Upper lobe of left lung (tissue), 6 donors: ENCODE measurements around the gene RBP2. TPM values are rescaled to one million over a fixed set of nuclear protein-coding genes. Genes with fewer than 3 reads are reported as not detected.

ENCODE experiments used
- ATAC-seq, 2 donors: fragments of 200-7000 bp; cut with Tn5 transposase; one replicate each; pipeline ENCODE4 v1.9.1; 2022; ENCODE audit warnings: mild to moderate bottlenecking in 2 of 2, moderate library complexity in 2 of 2; ENCODE audit not compliant: low FRiP score in 2 of 2
- DNase-seq, 2 donors: peaks; one replicate each; pipeline ENCODE4 v3.0.0-alpha.2; 2019 to 2020
- H3K27ac ChIP-seq, 4 donors: fragments of 200-600 bp; sonication (generic); one replicate each; pipeline ENCODE4 v1.5.1; 2016 to 2019
- H3K27me3 ChIP-seq, 4 donors: fragments of 200-600 bp; sonication (generic); one replicate each; pipeline ENCODE4 v1.5.1; 2017 to 2019
- H3K36me3 ChIP-seq, 4 donors: fragments of 200-600 bp; sonication (generic); one replicate each; pipeline ENCODE4 v1.5.1; 2016 to 2019
- H3K4me1 ChIP-seq, 4 donors: fragments of 200-600 bp; sonication (generic); one replicate each; pipeline ENCODE4 v1.5.1; 2018 to 2019
- H3K4me3 ChIP-seq, 4 donors: fragments of 200-600 bp; sonication (generic); one replicate each; pipeline ENCODE4 v1.5.1; 2017 to 2019; ENCODE audit warnings: mild to moderate bottlenecking in 2 of 4, moderate library complexity in 1 of 4
- H3K9me3 ChIP-seq, 4 donors: fragments of 200-600 bp; sonication (generic); one replicate each; pipeline ENCODE4 v1.5.1; 2018 to 2019
- CTCF ChIP-seq, 6 experiments: fragments of 450-650 bp in 4 of 6; fragments of 200-600 bp in 2 of 6; sonication (generic) in 2 of 6; IDR thresholded peaks; one replicate each; pipeline ENCODE4 v1.5.1; 2016 to 2019; ENCODE audit warnings: antibody characterized with exemption in 6 of 6
- EP300 ChIP-seq, 4 donors: sonication (generic); formaldehyde crosslinking; IDR thresholded peaks; one replicate each; pipeline ENCODE4 v1.5.1; 2017; ENCODE audit warnings: antibody characterized with exemption in 4 of 4, control low read depth in 2 of 4
- POLR2A ChIP-seq, 4 donors: fragments of 450-650 bp; IDR thresholded peaks; one replicate each; pipeline ENCODE4 v1.5.1; 2016 to 2017; ENCODE audit warnings: antibody characterized with exemption in 4 of 4, mild to moderate bottlenecking in 2 of 4
- POLR2AphosphoS5 ChIP-seq, 2 donors: sonication (generic); formaldehyde crosslinking; IDR thresholded peaks; one replicate each; pipeline ENCODE4 v1.5.1; 2017; ENCODE audit warnings: antibody characterized with exemption in 2 of 2
- WGBS, 2 donors: methylation state at CpG; one replicate each; pipeline ENCODE4 v1.1.5; 2017 to 2018; 5-methylcytosine and 5-hydroxymethylcytosine counted together
- total RNA-seq, 6 donors: library from RNA; depleted of rRNA in 4 of 6; stranded (reverse); fragments of >200 nt in 4 of 6; gene quantifications; one replicate each; pipeline versions ENCODE4 v1.1.0 to v1.2.1, GENCODE V29; 2016 to 2021
- donor health status: DM: no; HTN: no; CAD: no; lungs with moderate emphysema.
- donor health status: DM: no; HTN: yes; CAD: no; lungs with severe emphysema.

Gene RBP2
- total RNA-seq, 6 donors from 2014 or later: 0.64 to 4.4 (median 1.1) TPM; not detected in 2

- Histone ChIP-seq H3K4me3 (no peak overlapping the region), H3K9me3 (no peaks in the 10 kb centered on the region), H3K27ac (no peak overlapping the region), H3K36me3 (no peaks in the 10 kb centered on the region), H3K4me1 (no peaks in the 10 kb centered on the region), H3K27me3 (no peaks in the 10 kb centered on the region)
- 72 to 79% methylated on average over 5 of the region's 5 CpGs for WGBS, 2 donors
- TF ChIP-seq CTCF (IDR thresholded peaks at IDR 0.05): no peak
- no peak for TF ChIP-seq POLR2AphosphoS5 (IDR thresholded peaks at IDR 0.05)
- TF ChIP-seq EP300 (IDR thresholded peaks at IDR 0.05): no peak
- no peak for TF ChIP-seq POLR2A (IDR thresholded peaks at IDR 0.05)
- DNase-seq: no peak
- no peak for ATAC-seq
Measured at GRCh38 chr3:139517321-139518065, 41.2 kb upstream of the RBP2 start.

DNA sequence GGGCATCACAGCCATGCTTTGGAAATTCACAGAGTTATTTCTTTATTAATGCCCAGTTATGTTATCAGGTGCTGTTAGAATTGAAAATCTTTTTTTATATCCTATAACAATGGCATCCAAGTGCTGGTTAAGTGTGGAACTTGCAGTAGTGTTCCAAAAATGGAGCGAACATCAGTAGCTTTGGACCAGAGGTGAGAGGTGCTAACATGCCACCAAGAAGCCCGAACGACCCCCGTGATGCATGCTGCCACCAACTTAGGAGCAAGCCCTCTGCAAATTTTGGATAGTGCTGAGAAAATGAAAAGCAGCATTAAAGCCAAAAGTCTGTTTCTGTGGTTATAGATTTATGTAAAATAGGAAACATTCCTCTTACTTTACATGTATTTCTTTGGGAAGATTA, 38.4 kb upstream of the RBP2 start:
- no peak for DNase-seq
- H3K9me3 ChIP-seq: no peaks in the 10 kb centered on the region
- H3K27ac ChIP-seq: no peak overlapping the region
- TF ChIP-seq CTCF (IDR thresholded peaks at IDR 0.05): no peak
- no peak for TF ChIP-seq POLR2A (IDR thresholded peaks at IDR 0.05)
- no peak for TF ChIP-seq POLR2AphosphoS5 (IDR thresholded peaks at IDR 0.05)
- TF ChIP-seq EP300 (IDR thresholded peaks at IDR 0.05): no peak
- H3K4me3 ChIP-seq: no peak overlapping the region
- WGBS, 2 donors: 93 to 95% methylated on average over 4 of the region's 4 CpGs
- ATAC-seq: no peak
- no peaks in the 10 kb centered on the region for H3K36me3 ChIP-seq
- H3K27me3 ChIP-seq: no peaks in the 10 kb centered on the region
- no peaks in the 10 kb centered on the region for H3K4me1 ChIP-seq

DNA sequence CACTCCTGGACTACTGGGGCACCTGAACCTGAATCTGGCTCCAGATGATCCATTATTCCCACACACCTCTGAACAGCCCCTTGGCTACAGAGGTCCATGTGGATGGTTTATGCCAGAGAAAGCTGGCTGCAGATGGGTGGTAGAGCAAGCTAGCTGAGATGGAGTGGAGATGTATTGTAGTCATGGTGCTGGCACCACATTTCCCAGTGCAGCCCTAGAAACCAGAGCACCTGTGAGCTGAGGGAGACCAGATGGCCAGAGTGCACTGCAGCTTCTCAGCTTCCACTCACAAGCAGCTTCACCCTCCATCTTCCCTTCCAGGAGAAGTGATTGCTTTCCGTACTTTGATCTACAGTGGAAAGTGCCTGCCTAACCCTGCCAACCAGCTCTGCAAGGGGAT, 33.3 kb upstream of the RBP2 start:
- Histone ChIP-seq H3K27me3 (no peaks in the 10 kb centered on the region), H3K9me3 (no peaks in the 10 kb centered on the region), H3K4me3 (no peak overlapping the region), H3K27ac (no peak overlapping the region), H3K36me3 (no peaks in the 10 kb centered on the region), H3K4me1 (no peaks in the 10 kb centered on the region)
- ATAC-seq: no peak
- no peak for DNase-seq
- WGBS, 2 donors: 0% methylated on average over 1 of the region's 1 CpG
- TF ChIP-seq CTCF (IDR thresholded peaks at IDR 0.05) (no peak), EP300 (IDR thresholded peaks at IDR 0.05) (no peak), POLR2A (IDR thresholded peaks at IDR 0.05) (no peak), POLR2AphosphoS5 (IDR thresholded peaks at IDR 0.05) (no peak)

DNA sequence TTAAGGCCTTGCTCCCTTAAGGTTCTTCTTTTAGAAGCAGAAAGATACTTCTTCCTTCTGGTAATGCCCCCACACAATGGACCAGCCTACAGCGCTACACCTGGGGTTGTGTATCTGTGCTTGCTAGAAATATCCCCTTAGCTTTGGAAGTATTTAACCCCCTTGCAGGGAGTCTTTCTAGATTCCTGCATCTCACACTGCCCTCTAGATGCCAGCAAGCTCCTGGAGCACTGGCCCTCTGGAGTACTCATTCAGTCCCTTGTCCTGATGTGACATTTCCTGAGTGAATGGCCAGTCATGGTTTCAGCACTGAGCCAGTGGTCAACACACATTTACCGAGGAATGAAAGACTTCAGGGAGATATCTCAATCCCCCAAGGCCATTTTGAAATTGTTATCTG, 30.4 kb upstream of the RBP2 start:
- no peaks in the 10 kb centered on the region for H3K9me3 ChIP-seq
- no peak for ATAC-seq
- H3K36me3 ChIP-seq: no peaks in the 10 kb centered on the region
- DNase-seq: no peak
- TF ChIP-seq CTCF (IDR thresholded peaks at IDR 0.05) (no peak), POLR2A (IDR thresholded peaks at IDR 0.05) (no peak), EP300 (IDR thresholded peaks at IDR 0.05) (no peak), POLR2AphosphoS5 (IDR thresholded peaks at IDR 0.05) (no peak)
- WGBS, 2 donors: 20 to 25% methylated on average over 2 of the region's 2 CpGs
- H3K4me1 ChIP-seq: no peaks in the 10 kb centered on the region
- no peaks in the 10 kb centered on the region for H3K27me3 ChIP-seq
- no peak overlapping the region for H3K4me3 ChIP-seq
- H3K27ac ChIP-seq: no peak overlapping the region

- H3K27me3 ChIP-seq: no peaks in the 10 kb centered on the region
- no peak overlapping the region for H3K4me3 ChIP-seq
- no peak for DNase-seq
- TF ChIP-seq POLR2A (IDR thresholded peaks at IDR 0.05) (no peak), POLR2AphosphoS5 (IDR thresholded peaks at IDR 0.05) (no peak), CTCF (IDR thresholded peaks at IDR 0.05) (no peak), EP300 (IDR thresholded peaks at IDR 0.05) (no peak)
- no peaks in the 10 kb centered on the region for H3K9me3 ChIP-seq
- ATAC-seq: no peak
- H3K4me1 ChIP-seq: no peaks in the 10 kb centered on the region
- no peaks in the 10 kb centered on the region for H3K36me3 ChIP-seq
- WGBS, 2 donors: 87 to 88% methylated on average over 2 of the region's 2 CpGs
- no peak overlapping the region for H3K27ac ChIP-seq
Measured at GRCh38 chr3:139505829-139506386, 29.6 kb upstream of the RBP2 start.
